HepG2 (cell line): ENCODE results near the gene FRMD8. TPM values are rescaled to one million over a fixed set of nuclear protein-coding genes. Genes with fewer than 3 reads are reported as not detected.
A peak's percentile ranks its signal among the peaks of the same experiment; 100 is the strongest.

Experiments
- AHR ChIP-seq: IDR thresholded peaks from 2 replicates; pipeline ENCODE4 v1.6.1; 2018; ENCODE audit warnings: missing genetic modification reagents, missing compliant biosample characterization
- ATM ChIP-seq: fragments of 450-650 bp; IDR thresholded peaks from 2 replicates; pipeline ENCODE4 v1.7.1; 2017; ENCODE audit warnings: mild to moderate bottlenecking, borderline replicate concordance
- DZIP1 ChIP-seq: sonication (generic); formaldehyde crosslinking; IDR thresholded peaks from 2 replicates; pipeline ENCODE4 v1.5.0; 2020; ENCODE audit warnings: mild to moderate bottlenecking, missing genetic modification reagents
- FOXC1 ChIP-seq: sonication (generic); formaldehyde crosslinking; IDR thresholded peaks from 2 replicates; pipeline ENCODE4 v1.8.0; 2022; ENCODE audit warnings: mild to moderate bottlenecking, missing genetic modification reagents, borderline replicate concordance
- GPBP1L1 ChIP-seq: sonication (generic); formaldehyde crosslinking; IDR thresholded peaks from 2 replicates; pipeline ENCODE4 v1.5.0; 2020; ENCODE audit warnings: mild to moderate bottlenecking, missing genetic modification reagents
- GPN1 ChIP-seq: sonication (generic); formaldehyde crosslinking; IDR thresholded peaks from 2 replicates; pipeline ENCODE4 v1.5.1; 2020; ENCODE audit warnings: missing genetic modification reagents, borderline replicate concordance
- HNRNPH1 ChIP-seq: fragments of 200-400 bp; formaldehyde crosslinking; optimal IDR thresholded peaks from 2 replicates; pipeline ENCODE3; 2017; ENCODE audit warnings: mild to moderate bottlenecking, low read depth, low read length
- POLR2AphosphoS5 ChIP-seq: IDR thresholded peaks from 2 replicates; pipeline ENCODE4 v1.6.1; 2012; ENCODE audit warnings: low read depth, low read length
- POLR2G ChIP-seq: fragments of 200-400 bp; formaldehyde crosslinking; IDR thresholded peaks from 2 replicates; pipeline ENCODE4 v1.6.1; 2018; ENCODE audit warnings: mild to moderate bottlenecking, low read depth, low read length, moderate library complexity
- RARA ChIP-seq: IDR thresholded peaks from 2 replicates; pipeline ENCODE4 v1.6.1; 2016; ENCODE audit warnings: missing genetic modification reagents, missing compliant biosample characterization
- RFXANK ChIP-seq: IDR thresholded peaks from 2 replicates; pipeline ENCODE4 v1.6.1; 2016
- SAP130 ChIP-seq: IDR thresholded peaks from 2 replicates; pipeline ENCODE4 v1.6.1; 2016; ENCODE audit warnings: low read depth
- TFE3 ChIP-seq: IDR thresholded peaks from 2 replicates; pipeline ENCODE4 v1.6.1; 2016
- ZNF234 ChIP-seq: sonication (generic); formaldehyde crosslinking; conservative IDR thresholded peaks from 2 replicates; pipeline ENCODE4 v1.5.1; 2020; ENCODE audit warnings: mild to moderate bottlenecking, missing genetic modification reagents
- ZNF34 ChIP-seq: sonication (generic); formaldehyde crosslinking; IDR thresholded peaks from 2 replicates; pipeline ENCODE4 v1.4.0; 2020; ENCODE audit warnings: mild to moderate bottlenecking, missing genetic modification reagents, borderline replicate concordance
- ZNF451 ChIP-seq: sonication (generic); formaldehyde crosslinking; IDR thresholded peaks from 2 replicates; pipeline ENCODE4 v1.5.0; 2020; ENCODE audit warnings: mild to moderate bottlenecking, missing genetic modification reagents
- ZNF547 ChIP-seq: sonication (generic); formaldehyde crosslinking; IDR thresholded peaks from 2 replicates; pipeline ENCODE4 v1.5.1; 2020; ENCODE audit warnings: mild to moderate bottlenecking, missing genetic modification reagents
- ZNF558 ChIP-seq: sonication (generic); formaldehyde crosslinking; IDR thresholded peaks from 2 replicates; pipeline ENCODE4 v1.9.0; 2022; ENCODE audit warnings: mild to moderate bottlenecking, missing genetic modification reagents, borderline replicate concordance
- ZNF576 ChIP-seq: sonication (generic); formaldehyde crosslinking; IDR thresholded peaks from 2 replicates; pipeline ENCODE4 v1.4.0; 2020; ENCODE audit warnings: mild to moderate bottlenecking, missing genetic modification reagents
- ZNF577 ChIP-seq: sonication (generic); formaldehyde crosslinking; IDR thresholded peaks from 2 replicates; pipeline ENCODE4 v1.4.0; 2020; ENCODE audit warnings: mild to moderate bottlenecking, low read depth, missing genetic modification reagents, borderline replicate concordance
- ZNF780A ChIP-seq: sonication (generic); formaldehyde crosslinking; IDR thresholded peaks from 2 replicates; pipeline ENCODE4 v1.8.0; 2022; ENCODE audit warnings: mild to moderate bottlenecking, missing genetic modification reagents, moderate library complexity
- ZSCAN22 ChIP-seq: sonication (generic); formaldehyde crosslinking; IDR thresholded peaks from 2 replicates; pipeline ENCODE4 v1.4.0; 2020; ENCODE audit warnings: mild to moderate bottlenecking, missing genetic modification reagents
- polyA plus RNA-seq, 8 experiments: library from polyadenylated mRNA; depleted of rRNA in 3 of 8; stranded (reverse) in 7 of 8; unstranded in 1 of 8; fragments of >200 nt; fragmentation: Illumina TruSeq in 4 of 8; extraction: Trizol in 4 of 8; gene quantifications; 2 replicates each; pipeline versions ENCODE4 v1.2.1 to v1.2.3, GENCODE V29; 2011 to 2016; ENCODE audit warnings: low read depth in 4 of 8, missing spikeins in 1 of 8, mixed read lengths in 1 of 8; ENCODE audit not compliant: insufficient read depth in 1 of 8
- total RNA-seq, 5 experiments: library from RNA; depleted of rRNA; stranded (reverse); fragments of >200 nt; fragmentation: Illumina TruSeq; extraction: Trizol; gene quantifications; 2 replicates each; pipeline ENCODE4 v1.2.3, GENCODE V29; 2016; ENCODE audit warnings: low read depth in 1 of 5
- TF ChIP-seq, protein P1 (sequence below): sonication (generic); formaldehyde crosslinking; IDR thresholded peaks from 2 replicates; pipeline ENCODE4 v1.4.0; 2020; ENCODE audit warnings: missing genetic modification reagents

FRMD8 gene
- total and polyA plus RNA-seq, 2 of the 13 experiments (the other 11 are each of a cell fraction or from before 2014, with no cell fraction given) = 5.8 to 20.6 TPM

DNA sequence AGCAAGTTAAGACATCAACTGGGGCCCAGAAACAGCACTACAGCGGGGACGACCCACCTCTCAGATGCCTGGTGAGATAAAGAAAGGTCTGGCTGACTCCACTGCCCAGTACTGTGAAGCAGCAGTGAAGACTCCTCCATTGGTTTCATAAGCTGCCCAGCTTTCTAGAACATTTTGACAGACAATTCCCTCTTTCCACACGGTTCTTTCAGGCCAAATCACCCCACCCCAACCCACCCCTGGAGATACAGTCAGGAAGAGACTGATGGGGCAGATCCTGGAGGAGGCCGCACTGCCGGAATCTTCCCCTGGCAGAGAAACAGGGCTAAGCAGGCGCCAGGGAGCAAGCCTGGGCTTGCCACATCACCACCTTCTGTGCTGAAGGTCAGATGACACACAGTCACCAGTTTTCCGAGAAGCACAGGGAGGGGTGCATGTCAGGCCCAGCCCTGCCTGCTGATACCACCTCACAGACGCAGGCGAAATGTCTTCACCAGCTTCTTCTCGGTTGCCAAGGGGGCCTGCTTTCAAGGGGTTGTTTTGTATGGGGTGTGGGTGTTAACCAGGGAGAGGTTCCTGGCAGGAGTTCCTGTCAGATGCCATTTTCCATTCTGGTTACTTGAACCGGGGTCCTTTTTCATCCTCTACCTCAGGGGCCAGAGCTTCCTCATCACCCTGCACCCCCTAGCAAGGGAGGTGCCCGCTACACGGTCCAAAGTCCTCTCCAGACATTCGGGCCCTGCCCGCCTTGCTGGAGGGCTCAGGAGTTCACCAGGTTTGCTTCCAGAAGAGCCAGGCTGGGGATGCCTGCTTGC is 34.7 kb downstream of the FRMD8 start (continued):
- TF ChIP-seq GPBP1L1 (CRISPR knock-in tag) (no peak), ZSCAN22 (CRISPR knock-in tag) (no peak), POLR2AphosphoS5 (peak; percentile 77), ATM (no peak), ZNF451 (CRISPR knock-in tag) (no peak; the same call in 1 of the 2 replicates), FOXC1 (CRISPR knock-in tag) (no peak), POLR2G (peak; percentile 85), ZNF780A (CRISPR knock-in tag) (no peak), HNRNPH1 (no peak), ZNF547 (CRISPR knock-in tag) (no peak), SAP130 (CRISPR knock-in tag) (peak; percentile 93), TFE3 (CRISPR knock-in tag) (peak; percentile 100), ZNF234 (CRISPR knock-in tag) (no peak), ZNF577 (no peak), RARA (peak; percentile 76; the same call in 1 of the 2 replicates), AHR (0 out of 2 replicates have a peak, but pooled peaks have one; percentile 16), ZNF576 (CRISPR knock-in tag) (no peak), RFXANK (no peak), DZIP1 (CRISPR knock-in tag) (no peak), ZNF34 (no peak), GPN1 (no peak), ZNF558 (peak; percentile 56; the same call in 1 of the 2 replicates)
- TF ChIP-seq, protein P1, sequence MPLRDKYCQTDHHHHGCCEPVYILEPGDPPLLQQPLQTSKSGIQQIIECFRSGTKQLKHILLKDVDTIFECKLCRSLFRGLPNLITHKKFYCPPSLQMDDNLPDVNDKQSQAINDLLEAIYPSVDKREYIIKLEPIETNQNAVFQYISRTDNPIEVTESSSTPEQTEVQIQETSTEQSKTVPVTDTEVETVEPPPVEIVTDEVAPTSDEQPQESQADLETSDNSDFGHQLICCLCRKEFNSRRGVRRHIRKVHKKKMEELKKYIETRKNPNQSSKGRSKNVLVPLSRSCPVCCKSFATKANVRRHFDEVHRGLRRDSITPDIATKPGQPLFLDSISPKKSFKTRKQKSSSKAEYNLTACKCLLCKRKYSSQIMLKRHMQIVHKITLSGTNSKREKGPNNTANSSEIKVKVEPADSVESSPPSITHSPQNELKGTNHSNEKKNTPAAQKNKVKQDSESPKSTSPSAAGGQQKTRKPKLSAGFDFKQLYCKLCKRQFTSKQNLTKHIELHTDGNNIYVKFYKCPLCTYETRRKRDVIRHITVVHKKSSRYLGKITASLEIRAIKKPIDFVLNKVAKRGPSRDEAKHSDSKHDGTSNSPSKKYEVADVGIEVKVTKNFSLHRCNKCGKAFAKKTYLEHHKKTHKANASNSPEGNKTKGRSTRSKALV (CRISPR knock-in tag) = no peak
